K562 (cell line): Measurements from ENCODE around the gene TMEFF2. TPM values are rescaled to one million over a fixed set of nuclear protein-coding genes. Genes with fewer than 3 reads are reported as not detected.
A peak's percentile ranks its signal among the peaks of the same experiment; 100 is the strongest.

Source experiments
- ATF3 ChIP-seq, 2 experiments: fragments of 450-650 bp in 1 of 2; sonication (generic) in 1 of 2; formaldehyde crosslinking in 1 of 2; IDR thresholded peaks in 1 of 2; conservative IDR thresholded peaks in 1 of 2; 2 replicates each; pipeline versions ENCODE4 v1.6.1 to v1.8.1; 2016 to 2023; ENCODE audit warnings: mild to moderate bottlenecking in 2 of 2, moderate library complexity in 2 of 2, inconsistent platforms in 1 of 2, missing genetic modification reagents in 1 of 2
- BRD9 ChIP-seq: fragments of 450-650 bp; IDR thresholded peaks from 2 replicates; pipeline ENCODE4 v1.6.1; 2018; ENCODE audit warnings: low read depth; ENCODE audit not compliant: partially characterized antibody
- C11orf30 ChIP-seq: fragments of 450-650 bp; IDR thresholded peaks from 2 replicates; pipeline ENCODE4 v1.6.1; 2016; ENCODE audit warnings: low read depth, mild to moderate bottlenecking
- CBX3 ChIP-seq, 2 experiments: IDR thresholded peaks; 1 replicate in 1 of 2; 2 replicates in 1 of 2; pipeline ENCODE4 v1.6.1; 2012; ENCODE audit warnings: inconsistent platforms in 2 of 2, low read length in 2 of 2, borderline replicate concordance in 1 of 2, control low read depth in 1 of 2
- CLOCK ChIP-seq: fragments of 250-450 bp; sonication (Bioruptor Pico); IDR thresholded peaks from 2 replicates; pipeline ENCODE4 v1.4.0; 2020; ENCODE audit warnings: mild to moderate bottlenecking, moderate library complexity, borderline replicate concordance
- HMG20B ChIP-seq: fragments of 250-450 bp; sonication (Bioruptor Pico); IDR thresholded peaks from 2 replicates; pipeline ENCODE4 v1.5.0; 2021; ENCODE audit warnings: mild to moderate bottlenecking
- JUND ChIP-seq, 2 experiments: IDR thresholded peaks; 2 replicates in 1 of 2; 3 replicates in 1 of 2; pipeline ENCODE4 v1.6.1; 2011; ENCODE audit warnings: borderline replicate concordance in 2 of 2, low read depth in 2 of 2, low read length in 2 of 2, improper control_type of control experiment in 1 of 2, missing biosample characterization in 1 of 2, missing genetic modification characterization in 1 of 2, missing genetic modification reagents in 1 of 2
- L3MBTL2 ChIP-seq: fragments of 450-650 bp; IDR thresholded peaks from 2 replicates; pipeline ENCODE4 v1.6.1; 2016; ENCODE audit warnings: mild to moderate bottlenecking, moderate library complexity
- MAFG ChIP-seq: fragments of 450-650 bp; conservative IDR thresholded peaks from 2 replicates; pipeline ENCODE4 v1.6.1; 2016; ENCODE audit warnings: missing genetic modification characterization, missing compliant biosample characterization
- MCM2 ChIP-seq: fragments of 450-650 bp; IDR thresholded peaks from 2 replicates; pipeline ENCODE4 v1.6.1; 2017; ENCODE audit warnings: low read depth, mild to moderate bottlenecking
- MECOM ChIP-seq: fragments of 250-450 bp; sonication (Bioruptor Pico); IDR thresholded peaks from 2 replicates; pipeline ENCODE4 v1.8.0; 2022; ENCODE audit warnings: inconsistent platforms
- SMAD1 ChIP-seq: fragments of 150-350 bp; IDR thresholded peaks from 2 replicates; pipeline ENCODE4 v1.6.1; 2014; ENCODE audit warnings: low read length, low read depth; ENCODE audit not compliant: partially characterized antibody
- SOX6 ChIP-seq: fragments of 450-650 bp; IDR thresholded peaks from 2 replicates; pipeline ENCODE4 v1.6.1; 2014; ENCODE audit warnings: mild to moderate bottlenecking
- ZNF184 ChIP-seq: sonication (generic); formaldehyde crosslinking; IDR thresholded peaks from 2 replicates; pipeline ENCODE4 v1.5.0; 2020; ENCODE audit warnings: missing genetic modification reagents
- ZNF79 ChIP-seq: fragments of 250-450 bp; sonication (Bioruptor Pico); IDR thresholded peaks from 2 replicates; pipeline ENCODE4 v1.4.0; 2020; ENCODE audit warnings: low read depth, mild to moderate bottlenecking, moderate library complexity
- polyA plus RNA-seq, 8 experiments: library from polyadenylated mRNA; depleted of rRNA in 4 of 8; stranded (reverse) in 5 of 8; unstranded in 3 of 8; fragments of >200 nt; fragmentation: Nextera tagmentation in 2 of 8; fragmentation: Illumina TruSeq in 1 of 8; extraction: Ambion mirVana in 2 of 8; extraction: Trizol in 1 of 8; gene quantifications; 2 replicates each; pipeline versions ENCODE4 v1.2.1 to v1.2.3, GENCODE V29; 2011 to 2014; ENCODE audit warnings: inconsistent platforms in 1 of 8, missing spikeins in 1 of 8
- total RNA-seq, 7 experiments: library from RNA; depleted of rRNA in 6 of 7; stranded (reverse); fragments of >200 nt in 6 of 7; fragmentation: Illumina TruSeq in 2 of 7; extraction: Trizol in 2 of 7; gene quantifications; 2 replicates each; pipeline versions ENCODE4 v1.2.1 to v1.2.3, GENCODE V29; 2011 to 2021; ENCODE audit warnings: low replicate concordance in 1 of 7
- TF ChIP-seq, protein P1 (sequence below): fragments of 250-450 bp; sonication (Bioruptor Pico); IDR thresholded peaks from 2 replicates; pipeline ENCODE4 v1.8.0; 2021; ENCODE audit warnings: borderline replicate concordance, mild to moderate bottlenecking, moderate library complexity; ENCODE audit not compliant: poor library complexity, severe bottlenecking
- TF ChIP-seq, protein P2 (sequence below): fragments of 150-350 bp; conservative IDR thresholded peaks from 2 replicates; pipeline ENCODE4 v1.6.1; 2014; ENCODE audit warnings: low read length
- TF ChIP-seq, protein P3 (sequence below): sonication (generic); IDR thresholded peaks from 2 replicates; pipeline ENCODE4 v1.6.1; 2016

Gene TMEFF2
- total and polyA plus RNA-seq, 9 of the 15 experiments (the other 6 are each of a cell fraction or from before 2014, with no cell fraction given), result 1.4 TPM; not detected in 8

GRCh38 chr2:192146069-192147015, 48.4 kb downstream of the TMEFF2 start (continued):
- TF ChIP-seq SMAD1, result no peak
- TF ChIP-seq ATF3 (IDR thresholded peaks at IDR 0.05), result peak; percentile 37; the same call in 1 of the 2 replicates
- TF ChIP-seq ATF3 (CRISPR knock-in tag; conservative IDR thresholded peaks at IDR 0.05), result no peak
- TF ChIP-seq JUND (IDR thresholded peaks at IDR 0.05; ENCODE audit: borderline replicate concordance, low read depth, low read length), result peak; percentile 23; the same call in 1 of the 2 replicates
- no peak for TF ChIP-seq JUND (tag; IDR thresholded peaks at IDR 0.05; ENCODE audit: borderline replicate concordance, low read depth, low read length)
- TF ChIP-seq MECOM (CRISPR knock-in tag), result no peak
- TF ChIP-seq SOX6, result no peak
- TF ChIP-seq BRD9, result no peak
- no peak for TF ChIP-seq MCM2
- TF ChIP-seq MAFG (tag), result peak; percentile 39; the same call in 1 of the 2 replicates
- no peak for TF ChIP-seq CBX3 (IDR thresholded peaks at IDR 0.05; ENCODE audit: borderline replicate concordance in 1 of 2, low read length in 2 of 2)
- no peak for TF ChIP-seq ZNF184 (CRISPR knock-in tag)
- no peak for TF ChIP-seq CLOCK (CRISPR knock-in tag)
- 0 out of 2 replicates have a peak, but pooled peaks have one; percentile 32 for TF ChIP-seq ZNF79 (CRISPR knock-in tag)
- no peak for TF ChIP-seq HMG20B
- no peak for TF ChIP-seq L3MBTL2
- TF ChIP-seq, protein P1, sequence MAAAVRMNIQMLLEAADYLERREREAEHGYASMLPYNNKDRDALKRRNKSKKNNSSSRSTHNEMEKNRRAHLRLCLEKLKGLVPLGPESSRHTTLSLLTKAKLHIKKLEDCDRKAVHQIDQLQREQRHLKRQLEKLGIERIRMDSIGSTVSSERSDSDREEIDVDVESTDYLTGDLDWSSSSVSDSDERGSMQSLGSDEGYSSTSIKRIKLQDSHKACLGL, result no peak
- peak; percentile 65; the same call in 1 of the 2 replicates for TF ChIP-seq C11orf30
- TF ChIP-seq, protein P2, sequence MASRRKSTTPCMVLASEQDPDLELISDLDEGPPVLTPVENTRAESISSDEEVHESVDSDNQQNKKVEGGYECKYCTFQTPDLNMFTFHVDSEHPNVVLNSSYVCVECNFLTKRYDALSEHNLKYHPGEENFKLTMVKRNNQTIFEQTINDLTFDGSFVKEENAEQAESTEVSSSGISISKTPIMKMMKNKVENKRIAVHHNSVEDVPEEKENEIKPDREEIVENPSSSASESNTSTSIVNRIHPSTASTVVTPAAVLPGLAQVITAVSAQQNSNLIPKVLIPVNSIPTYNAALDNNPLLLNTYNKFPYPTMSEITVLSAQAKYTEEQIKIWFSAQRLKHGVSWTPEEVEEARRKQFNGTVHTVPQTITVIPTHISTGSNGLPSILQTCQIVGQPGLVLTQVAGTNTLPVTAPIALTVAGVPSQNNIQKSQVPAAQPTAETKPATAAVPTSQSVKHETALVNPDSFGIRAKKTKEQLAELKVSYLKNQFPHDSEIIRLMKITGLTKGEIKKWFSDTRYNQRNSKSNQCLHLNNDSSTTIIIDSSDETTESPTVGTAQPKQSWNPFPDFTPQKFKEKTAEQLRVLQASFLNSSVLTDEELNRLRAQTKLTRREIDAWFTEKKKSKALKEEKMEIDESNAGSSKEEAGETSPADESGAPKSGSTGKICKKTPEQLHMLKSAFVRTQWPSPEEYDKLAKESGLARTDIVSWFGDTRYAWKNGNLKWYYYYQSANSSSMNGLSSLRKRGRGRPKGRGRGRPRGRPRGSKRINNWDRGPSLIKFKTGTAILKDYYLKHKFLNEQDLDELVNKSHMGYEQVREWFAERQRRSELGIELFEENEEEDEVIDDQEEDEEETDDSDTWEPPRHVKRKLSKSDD, result no peak
- TF ChIP-seq, protein P3, sequence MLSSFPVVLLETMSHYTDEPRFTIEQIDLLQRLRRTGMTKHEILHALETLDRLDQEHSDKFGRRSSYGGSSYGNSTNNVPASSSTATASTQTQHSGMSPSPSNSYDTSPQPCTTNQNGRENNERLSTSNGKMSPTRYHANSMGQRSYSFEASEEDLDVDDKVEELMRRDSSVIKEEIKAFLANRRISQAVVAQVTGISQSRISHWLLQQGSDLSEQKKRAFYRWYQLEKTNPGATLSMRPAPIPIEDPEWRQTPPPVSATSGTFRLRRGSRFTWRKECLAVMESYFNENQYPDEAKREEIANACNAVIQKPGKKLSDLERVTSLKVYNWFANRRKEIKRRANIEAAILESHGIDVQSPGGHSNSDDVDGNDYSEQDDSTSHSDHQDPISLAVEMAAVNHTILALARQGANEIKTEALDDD, result no peak
